ENCODE measurements around the gene TMEM169. TPM values are rescaled to one million over a fixed set of nuclear protein-coding genes. Genes with fewer than 3 reads are reported as not detected.

TMEM169 gene
- total and polyA plus RNA-seq, 2 of the 13 experiments (the other 11 are each of a cell fraction or from before 2014, with no cell fraction given): 1.5 to 4.5 TPM

GRCh38 chr2:216078776-216079175 lies 2.9 kb upstream of the TMEM169 start (continued):
- TF ChIP-seq ZSCAN12 (CRISPR knock-in tag; IDR thresholded peaks at IDR 0.05) (no peak), RARA (CRISPR knock-in tag; IDR thresholded peaks at IDR 0.05) (peak; percentile 97), ZNF558 (CRISPR knock-in tag; IDR thresholded peaks at IDR 0.05; ENCODE audit: borderline replicate concordance) (peak; percentile 42; the same call in 1 of the 2 replicates), SATB2 (CRISPR knock-in tag; IDR thresholded peaks at IDR 0.05) (no peak), HOXD1 (CRISPR knock-in tag; IDR thresholded peaks at IDR 0.05) (no peak), GATAD1 (CRISPR knock-in tag; IDR thresholded peaks at IDR 0.05) (peak; percentile 84), MBD4 (IDR thresholded peaks at IDR 0.05; ENCODE audit: borderline replicate concordance, low read length) (peak; percentile 89; the same call in 1 of the 2 replicates), ZBTB1 (CRISPR knock-in tag; IDR thresholded peaks at IDR 0.05; ENCODE audit: borderline replicate concordance) (no peak), ZNF770 (CRISPR knock-in tag; IDR thresholded peaks at IDR 0.05) (0 out of 2 replicates have a peak, but pooled peaks have one; percentile 1), DR1 (CRISPR knock-in tag; IDR thresholded peaks at IDR 0.05) (no peak), FOXP1 (IDR thresholded peaks at IDR 0.05) (no peak), FOXP1 (CRISPR knock-in tag; IDR thresholded peaks at IDR 0.05) (peak; percentile 93), ZHX2 (IDR thresholded peaks at IDR 0.05; ENCODE audit: low read depth) (0 out of 2 replicates have a peak, but pooled peaks have one; percentile 64), ZHX2 (CRISPR knock-in tag; IDR thresholded peaks at IDR 0.05; ENCODE audit: borderline replicate concordance) (no peak), ZFAT (CRISPR knock-in tag; conservative IDR thresholded peaks at IDR 0.05) (peak; percentile 98), AKNA (CRISPR knock-in tag; IDR thresholded peaks at IDR 0.05; ENCODE audit: borderline replicate concordance) (no peak)
